Measurements from ENCODE around the gene CLIC6.

Gene CLIC6

GRCh38 chr21:34668803-34669148, at the start of gene CLIC6:
Gene CLIC6 (plus strand): TSS chr21:34668994. CDS start chr21:34669389, 395 bp downstream.
- DNase-seq (ENCODE audit: low spot score) = no peak

- DNase-seq (ENCODE audit: low spot score) = no peak
These were observed 48.7 kb upstream of the CLIC6 start for GRCh38 chr21:34619841-34620665.

- DNase-seq (ENCODE audit: low spot score) = no peak
These were observed 47.1 kb upstream of the CLIC6 start for GRCh38 chr21:34621434-34622350.

GRCh38 chr21:34623516-34623915, 45.3 kb upstream of the CLIC6 start:
- no peak for DNase-seq (ENCODE audit: low spot score)

GRCh38 chr21:34625030-34625593, 43.7 kb upstream of the CLIC6 start:
- DNase-seq (ENCODE audit: low spot score) = no peak

GRCh38 chr21:34626131-34626530, 42.7 kb upstream of the CLIC6 start:
- DNase-seq (ENCODE audit: low spot score) = no peak

- DNase-seq (ENCODE audit: low spot score) = peak; percentile 67
These were observed 38.2 kb upstream of the CLIC6 start for GRCh38 chr21:34630536-34631143.

GRCh38 chr21:34632498-34632897, 36.3 kb upstream of the CLIC6 start:
- DNase-seq (ENCODE audit: low spot score) = no peak

GRCh38 chr21:34635307-34635706, 33.5 kb upstream of the CLIC6 start:
- no peak for DNase-seq (ENCODE audit: low spot score)

- no peak for DNase-seq (ENCODE audit: low spot score)
These were observed 31.8 kb upstream of the CLIC6 start for GRCh38 chr21:34636961-34637360.

GRCh38 chr21:34639250-34639649, 29.5 kb upstream of the CLIC6 start:
- DNase-seq (ENCODE audit: low spot score) = no peak

GRCh38 chr21:34639882-34640788, 28.7 kb upstream of the CLIC6 start:
- peak; percentile 26 for DNase-seq (ENCODE audit: low spot score)

- DNase-seq (ENCODE audit: low spot score) = no peak
These were observed 27.9 kb upstream of the CLIC6 start for GRCh38 chr21:34640858-34641257.

- DNase-seq (ENCODE audit: low spot score) = no peak
These were observed 26.4 kb upstream of the CLIC6 start for GRCh38 chr21:34642211-34643075.

GRCh38 chr21:34644825-34645224, 24.0 kb upstream of the CLIC6 start:
- DNase-seq (ENCODE audit: low spot score) = no peak

GRCh38 chr21:34647555-34647954, 21.2 kb upstream of the CLIC6 start:
- no peak for DNase-seq (ENCODE audit: low spot score)

- no peak for DNase-seq (ENCODE audit: low spot score)
These were observed 20.0 kb upstream of the CLIC6 start for GRCh38 chr21:34648739-34649297.

GRCh38 chr21:34649400-34649799, 19.4 kb upstream of the CLIC6 start:
- DNase-seq (ENCODE audit: low spot score) = no peak

GRCh38 chr21:34650861-34651431, 17.8 kb upstream of the CLIC6 start:
- DNase-seq (ENCODE audit: low spot score) = no peak

- DNase-seq (ENCODE audit: low spot score) = no peak
These were observed 17.2 kb upstream of the CLIC6 start for GRCh38 chr21:34651642-34652041.

Data from CD4-positive, alpha-beta T cell treated with Interleukin-2 at 100 ng/mL for 4 hours (primary cell).